HepG2 (cell line): ENCODE data around the gene CBFA2T2. TPM values are rescaled to one million over a fixed set of nuclear protein-coding genes. Genes with fewer than 3 reads are reported as not detected.

Experiments
- CHD2 ChIP-seq: IDR thresholded peaks from 2 replicates; pipeline ENCODE4 v1.6.1; 2011; ENCODE audit warnings: low read depth, low read length, improper control_type of control experiment
- HDAC2 ChIP-seq: sonication (generic); formaldehyde crosslinking; IDR thresholded peaks from 2 replicates; pipeline ENCODE4 v1.4.0; 2020; ENCODE audit warnings: missing genetic modification reagents
- HMG20B ChIP-seq: conservative IDR thresholded peaks from 2 replicates; pipeline ENCODE4 v1.6.1; 2016; ENCODE audit warnings: missing genetic modification reagents, missing compliant biosample characterization
- MZF1 ChIP-seq: sonication (generic); formaldehyde crosslinking; IDR thresholded peaks from 2 replicates; pipeline ENCODE4 v1.8.1; 2023; ENCODE audit warnings: mild to moderate bottlenecking, missing genetic modification reagents, borderline replicate concordance
- ONECUT2 ChIP-seq: sonication (generic); formaldehyde crosslinking; IDR thresholded peaks from 2 replicates; pipeline ENCODE4 v1.4.0; 2020; ENCODE audit warnings: missing genetic modification reagents
- PRPF4 ChIP-seq: fragments of 200-400 bp; formaldehyde crosslinking; IDR thresholded peaks from 2 replicates; pipeline ENCODE4 v1.6.1; 2016; ENCODE audit warnings: low read length, low read depth; ENCODE audit not compliant: poor library complexity, severe bottlenecking
- ZBTB10 ChIP-seq: sonication (generic); formaldehyde crosslinking; IDR thresholded peaks from 2 replicates; pipeline ENCODE4 v1.4.0; 2020; ENCODE audit warnings: missing genetic modification reagents, borderline replicate concordance
- ZNF256 ChIP-seq: sonication (generic); formaldehyde crosslinking; conservative IDR thresholded peaks from 2 replicates; pipeline ENCODE4 v1.4.0; 2020; ENCODE audit warnings: missing genetic modification reagents
- ZNF260 ChIP-seq: sonication (generic); formaldehyde crosslinking; IDR thresholded peaks from 2 replicates; pipeline ENCODE4 v1.4.0; 2020; ENCODE audit warnings: missing genetic modification reagents, low read depth, mild to moderate bottlenecking, borderline replicate concordance
- ZNF34 ChIP-seq: sonication (generic); formaldehyde crosslinking; IDR thresholded peaks from 2 replicates; pipeline ENCODE4 v1.4.0; 2020; ENCODE audit warnings: mild to moderate bottlenecking, missing genetic modification reagents, borderline replicate concordance
- ZNF597 ChIP-seq: sonication (generic); formaldehyde crosslinking; IDR thresholded peaks from 2 replicates; pipeline ENCODE4 v1.5.0; 2020; ENCODE audit warnings: missing genetic modification reagents
- ZNF784 ChIP-seq: sonication (generic); formaldehyde crosslinking; IDR thresholded peaks from 2 replicates; pipeline ENCODE4 v1.5.1; 2020; ENCODE audit warnings: missing genetic modification reagents, mild to moderate bottlenecking, borderline replicate concordance
- polyA plus RNA-seq, 8 experiments: library from polyadenylated mRNA; depleted of rRNA in 3 of 8; stranded (reverse) in 7 of 8; unstranded in 1 of 8; fragments of >200 nt; fragmentation: Illumina TruSeq in 4 of 8; extraction: Trizol in 4 of 8; gene quantifications; 2 replicates each; pipeline versions ENCODE4 v1.2.1 to v1.2.3, GENCODE V29; 2011 to 2016; ENCODE audit warnings: low read depth in 4 of 8, missing spikeins in 1 of 8, mixed read lengths in 1 of 8; ENCODE audit not compliant: insufficient read depth in 1 of 8
- total RNA-seq, 5 experiments: library from RNA; depleted of rRNA; stranded (reverse); fragments of >200 nt; fragmentation: Illumina TruSeq; extraction: Trizol; gene quantifications; 2 replicates each; pipeline ENCODE4 v1.2.3, GENCODE V29; 2016; ENCODE audit warnings: low read depth in 1 of 5
- TF ChIP-seq, protein P1 (sequence below): sonication (generic); formaldehyde crosslinking; IDR thresholded peaks from 2 replicates; pipeline ENCODE4 v1.5.0; 2020; ENCODE audit warnings: mild to moderate bottlenecking, missing genetic modification reagents, borderline replicate concordance
- TF ChIP-seq, protein P2 (sequence below): sonication (generic); formaldehyde crosslinking; IDR thresholded peaks from 2 replicates; pipeline ENCODE4 v1.4.0; 2020; ENCODE audit warnings: missing genetic modification reagents

The CBFA2T2 gene
- total and polyA plus RNA-seq, 2 of the 13 experiments (the other 11 are each of a cell fraction or from before 2014, with no cell fraction given) = 6.3 to 21.2 TPM

- TF ChIP-seq ZBTB10 (CRISPR knock-in tag) (no peak), ZNF784 (no peak; the same call in 1 of the 2 replicates), MZF1 (CRISPR knock-in tag) (no peak), HMG20B (peak; percentile 39; the same call in 1 of the 2 replicates), CHD2 (no peak), PRPF4 (no peak), ZNF34 (CRISPR knock-in tag) (no peak), ZNF597 (CRISPR knock-in tag) (no peak), ZNF260 (CRISPR knock-in tag) (no peak), HDAC2 (CRISPR knock-in tag) (peak; percentile 53; the same call in 1 of the 2 replicates), ONECUT2 (CRISPR knock-in tag) (no peak), ZNF256 (CRISPR knock-in tag) (no peak; the same call in 1 of the 2 replicates)
- TF ChIP-seq, protein P1, sequence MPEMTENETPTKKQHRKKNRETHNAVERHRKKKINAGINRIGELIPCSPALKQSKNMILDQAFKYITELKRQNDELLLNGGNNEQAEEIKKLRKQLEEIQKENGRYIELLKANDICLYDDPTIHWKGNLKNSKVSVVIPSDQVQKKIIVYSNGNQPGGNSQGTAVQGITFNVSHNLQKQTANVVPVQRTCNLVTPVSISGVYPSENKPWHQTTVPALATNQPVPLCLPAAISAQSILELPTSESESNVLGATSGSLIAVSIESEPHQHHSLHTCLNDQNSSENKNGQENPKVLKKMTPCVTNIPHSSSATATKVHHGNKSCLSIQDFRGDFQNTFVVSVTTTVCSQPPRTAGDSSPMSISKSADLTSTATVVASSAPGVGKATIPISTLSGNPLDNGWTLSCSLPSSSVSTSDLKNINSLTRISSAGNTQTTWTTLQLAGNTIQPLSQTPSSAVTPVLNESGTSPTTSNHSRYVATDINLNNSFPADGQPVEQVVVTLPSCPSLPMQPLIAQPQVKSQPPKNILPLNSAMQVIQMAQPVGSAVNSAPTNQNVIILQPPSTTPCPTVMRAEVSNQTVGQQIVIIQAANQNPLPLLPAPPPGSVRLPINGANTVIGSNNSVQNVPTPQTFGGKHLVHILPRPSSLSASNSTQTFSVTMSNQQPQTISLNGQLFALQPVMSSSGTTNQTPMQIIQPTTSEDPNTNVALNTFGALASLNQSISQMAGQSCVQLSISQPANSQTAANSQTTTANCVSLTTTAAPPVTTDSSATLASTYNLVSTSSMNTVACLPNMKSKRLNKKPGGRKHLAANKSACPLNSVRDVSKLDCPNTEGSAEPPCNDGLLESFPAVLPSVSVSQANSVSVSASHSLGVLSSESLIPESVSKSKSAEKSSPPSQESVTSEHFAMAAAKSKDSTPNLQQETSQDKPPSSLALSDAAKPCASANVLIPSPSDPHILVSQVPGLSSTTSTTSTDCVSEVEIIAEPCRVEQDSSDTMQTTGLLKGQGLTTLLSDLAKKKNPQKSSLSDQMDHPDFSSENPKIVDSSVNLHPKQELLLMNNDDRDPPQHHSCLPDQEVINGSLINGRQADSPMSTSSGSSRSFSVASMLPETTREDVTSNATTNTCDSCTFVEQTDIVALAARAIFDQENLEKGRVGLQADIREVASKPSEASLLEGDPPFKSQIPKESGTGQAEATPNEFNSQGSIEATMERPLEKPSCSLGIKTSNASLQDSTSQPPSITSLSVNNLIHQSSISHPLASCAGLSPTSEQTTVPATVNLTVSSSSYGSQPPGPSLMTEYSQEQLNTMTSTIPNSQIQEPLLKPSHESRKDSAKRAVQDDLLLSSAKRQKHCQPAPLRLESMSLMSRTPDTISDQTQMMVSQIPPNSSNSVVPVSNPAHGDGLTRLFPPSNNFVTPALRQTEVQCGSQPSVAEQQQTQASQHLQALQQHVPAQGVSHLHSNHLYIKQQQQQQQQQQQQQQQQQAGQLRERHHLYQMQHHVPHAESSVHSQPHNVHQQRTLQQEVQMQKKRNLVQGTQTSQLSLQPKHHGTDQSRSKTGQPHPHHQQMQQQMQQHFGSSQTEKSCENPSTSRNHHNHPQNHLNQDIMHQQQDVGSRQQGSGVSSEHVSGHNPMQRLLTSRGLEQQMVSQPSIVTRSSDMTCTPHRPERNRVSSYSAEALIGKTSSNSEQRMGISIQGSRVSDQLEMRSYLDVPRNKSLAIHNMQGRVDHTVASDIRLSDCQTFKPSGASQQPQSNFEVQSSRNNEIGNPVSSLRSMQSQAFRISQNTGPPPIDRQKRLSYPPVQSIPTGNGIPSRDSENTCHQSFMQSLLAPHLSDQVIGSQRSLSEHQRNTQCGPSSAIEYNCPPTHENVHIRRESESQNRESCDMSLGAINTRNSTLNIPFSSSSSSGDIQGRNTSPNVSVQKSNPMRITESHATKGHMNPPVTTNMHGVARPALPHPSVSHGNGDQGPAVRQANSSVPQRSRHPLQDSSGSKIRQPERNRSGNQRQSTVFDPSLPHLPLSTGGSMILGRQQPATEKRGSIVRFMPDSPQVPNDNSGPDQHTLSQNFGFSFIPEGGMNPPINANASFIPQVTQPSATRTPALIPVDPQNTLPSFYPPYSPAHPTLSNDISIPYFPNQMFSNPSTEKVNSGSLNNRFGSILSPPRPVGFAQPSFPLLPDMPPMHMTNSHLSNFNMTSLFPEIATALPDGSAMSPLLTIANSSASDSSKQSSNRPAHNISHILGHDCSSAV (CRISPR knock-in tag) = no peak
- TF ChIP-seq, protein P2, sequence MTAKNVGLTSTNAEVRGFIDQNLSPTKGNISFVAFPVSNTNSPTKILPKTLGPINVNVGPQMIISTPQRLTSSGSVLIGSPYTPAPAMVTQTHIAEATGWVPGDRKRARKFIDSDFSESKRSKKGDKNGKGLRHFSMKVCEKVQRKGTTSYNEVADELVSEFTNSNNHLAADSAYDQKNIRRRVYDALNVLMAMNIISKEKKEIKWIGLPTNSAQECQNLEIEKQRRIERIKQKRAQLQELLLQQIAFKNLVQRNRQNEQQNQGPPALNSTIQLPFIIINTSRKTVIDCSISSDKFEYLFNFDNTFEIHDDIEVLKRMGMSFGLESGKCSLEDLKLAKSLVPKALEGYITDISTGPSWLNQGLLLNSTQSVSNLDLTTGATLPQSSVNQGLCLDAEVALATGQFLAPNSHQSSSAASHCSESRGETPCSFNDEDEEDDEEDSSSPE (CRISPR knock-in tag) = peak; percentile 26; the same call in 1 of the 2 replicates
These were observed 163.5 kb downstream of the CBFA2T2 start (continued) for GRCh38 chr20:33653218-33653899.
